HL-60 (cell line): ENCODE measurements around the gene SEZ6.

Experiments
- CTCF ChIP-seq: IDR thresholded peaks from one replicate; pipeline ENCODE4 v1.5.1; 2011; ENCODE audit warnings: low read length, control low read depth, inconsistent platforms; ENCODE audit not compliant: insufficient read depth
- GABPA ChIP-seq: IDR thresholded peaks from 2 replicates; pipeline ENCODE4 v1.6.1; 2012; ENCODE audit warnings: low read depth
- POLR2AphosphoS5 ChIP-seq: IDR thresholded peaks from 2 replicates; pipeline ENCODE4 v1.6.1; 2012; ENCODE audit warnings: low read depth
- REST ChIP-seq: IDR thresholded peaks from 2 replicates; pipeline ENCODE4 v1.6.1; 2012; ENCODE audit warnings: low read depth; ENCODE audit not compliant: insufficient replicate concordance
- SPI1 ChIP-seq: IDR thresholded peaks from 2 replicates; pipeline ENCODE4 v1.6.1; 2012; ENCODE audit warnings: low read depth, mild to moderate bottlenecking, borderline replicate concordance

- TF ChIP-seq CTCF (no peak), REST (no peak), POLR2AphosphoS5 (no peak), GABPA (no peak), SPI1 (no peak)
Observed at GRCh38 chr17:28946239-28946638, 59.6 kb downstream of the SEZ6 start.
